SK-N-SH (cell line): ENCODE measurements around the gene GRM8. TPM values are rescaled to one million over a fixed set of nuclear protein-coding genes. Genes with fewer than 3 reads are reported as not detected.

Source experiments
- CTCF ChIA-PET: fragments of 300-600, 350-600 bp; formaldehyde crosslinking; extraction: SDS; loops from one replicate; lab custom pipeline; 2021; lab: Yijun Ruan, JAX
- POLR2A ChIA-PET: fragments of 350-600 bp; sonication (Branson Sonifier 250); formaldehyde crosslinking; extraction: SDS; loops from one replicate; lab custom pipeline; 2020; ENCODE audit warnings: antibody characterized with exemption, inconsistent platforms; lab: Yijun Ruan, JAX
- DNase-seq: peaks from one replicate; pipeline ENCODE4 v3.0.0; 2012
- H2AFZ ChIP-seq: fragments of 200-600 bp; sonication (generic); 2 replicates; pipeline ENCODE4 v1.8.1; 2016; ENCODE audit warnings: antibody characterized with exemption, mild to moderate bottlenecking, low read depth
- H3F3A ChIP-seq: fragments of 200-600 bp; sonication (generic); replicated peaks from 2 replicates; pipeline ENCODE3; 2016; ENCODE audit warnings: antibody characterized with exemption, mild to moderate bottlenecking; ENCODE audit not compliant: insufficient read depth
- H3K27ac ChIP-seq, 2 experiments: fragments of 200-500 bp in 1 of 2; fragments of 200-600 bp in 1 of 2; sonication (Bioruptor generic) in 1 of 2; sonication (generic), shearing (Covaris generic) in 1 of 2; 2 replicates each; pipeline versions ENCODE4 v1.5.1 to v1.6.1; 2014 to 2016; ENCODE audit warnings: low read depth in 2 of 2, inconsistent platforms in 1 of 2, low read length in 1 of 2, mild to moderate bottlenecking in 1 of 2, mixed read lengths in 1 of 2
- H3K27me3 ChIP-seq: fragments of 200-600 bp; sonication (generic), shearing (Covaris generic); 2 replicates; pipeline ENCODE4 v1.6.1; 2016; ENCODE audit warnings: mixed run types; ENCODE audit not compliant: insufficient read depth
- H3K36me3 ChIP-seq, 2 experiments: fragments of 200-500 bp in 1 of 2; fragments of 200-600 bp in 1 of 2; sonication (Bioruptor generic) in 1 of 2; sonication (generic) in 1 of 2; replicated peaks in 1 of 2; 2 replicates each; pipeline versions ENCODE3 to v1.5.1; 2014 to 2016; ENCODE audit warnings: low read length in 1 of 2, mild to moderate bottlenecking in 1 of 2; ENCODE audit not compliant: insufficient read depth in 2 of 2, control insufficient read depth in 1 of 2
- H3K4me1 ChIP-seq, 2 experiments: fragments of 200-500 bp in 1 of 2; fragments of 200-600 bp in 1 of 2; sonication (Bioruptor generic) in 1 of 2; sonication (generic), shearing (Covaris generic) in 1 of 2; 2 replicates each; pipeline versions ENCODE4 v1.5.1 to v1.6.1; 2014 to 2016; ENCODE audit warnings: low read depth in 1 of 2, low read length in 1 of 2, mixed run types in 1 of 2; ENCODE audit not compliant: insufficient read depth in 2 of 2, control insufficient read depth in 1 of 2
- H3K4me2 ChIP-seq: fragments of 200-600 bp; sonication (generic), shearing (Covaris generic); 2 replicates; pipeline ENCODE4 v1.6.1; 2017; ENCODE audit warnings: mixed run types
- H3K4me3 ChIP-seq, 2 experiments: fragments of 200-500 bp in 1 of 2; fragments of 200-600 bp in 1 of 2; sonication (Bioruptor generic) in 1 of 2; sonication (generic), shearing (Covaris generic) in 1 of 2; 2 replicates each; pipeline versions ENCODE4 v1.5.1 to v1.8.1; 2014 to 2016; ENCODE audit warnings: low read depth in 2 of 2, inconsistent platforms in 1 of 2, low read length in 1 of 2, mild to moderate bottlenecking in 1 of 2, mixed read lengths in 1 of 2, moderate library complexity in 1 of 2
- H3K79me2 ChIP-seq: fragments of 200-600 bp; sonication (generic); 2 replicates; pipeline ENCODE4 v1.8.1; 2017; ENCODE audit warnings: mild to moderate bottlenecking; ENCODE audit not compliant: insufficient read depth
- H3K9ac ChIP-seq: fragments of 200-600 bp; sonication (generic); 2 replicates; pipeline ENCODE4 v1.6.1; 2017; ENCODE audit warnings: mixed run types
- H3K9me2 ChIP-seq: fragments of 200-600 bp; sonication (generic); 2 replicates; pipeline ENCODE4 v1.6.1; 2017; ENCODE audit warnings: mixed run types
- H3K9me3 ChIP-seq: fragments of 200-600 bp; sonication (generic); 2 replicates; pipeline ENCODE4 v1.6.1; 2017; ENCODE audit warnings: mixed run types, mild to moderate bottlenecking, moderate library complexity
- H4K20me1 ChIP-seq: fragments of 200-600 bp; sonication (generic); 2 replicates; pipeline ENCODE4 v1.6.1; 2017; ENCODE audit warnings: mild to moderate bottlenecking, mixed run types; ENCODE audit not compliant: insufficient read depth
- CTCF ChIP-seq: fragments of 200-600 bp; sonication (generic); IDR thresholded peaks from 2 replicates; pipeline ENCODE4 v1.6.1; 2017; ENCODE audit warnings: antibody characterized with exemption, mild to moderate bottlenecking, moderate library complexity
- ELF1 ChIP-seq: IDR thresholded peaks from 2 replicates; pipeline ENCODE4 v1.4.0; 2012
- EP300 ChIP-seq, 2 experiments: IDR thresholded peaks; 2 replicates each; pipeline versions ENCODE4 v1.4.0 to v1.6.1; 2012; ENCODE audit warnings: borderline replicate concordance in 1 of 2, low read depth in 1 of 2, low read length in 1 of 2
- EZH2phosphoT487 ChIP-seq: fragments of 200-600 bp; sonication (generic); IDR thresholded peaks from 2 replicates; pipeline ENCODE4 v1.6.1; 2017; ENCODE audit warnings: low read depth, mixed run types, mild to moderate bottlenecking, antibody characterized with exemption, moderate library complexity, borderline replicate concordance
- FOSL2 ChIP-seq: IDR thresholded peaks from 2 replicates; pipeline ENCODE4 v1.4.0; 2012; ENCODE audit warnings: low read depth, mild to moderate bottlenecking, moderate library complexity, borderline replicate concordance
- FOXM1 ChIP-seq: IDR thresholded peaks from 2 replicates; pipeline ENCODE4 v1.4.0; 2012; ENCODE audit warnings: low read depth, mild to moderate bottlenecking
- JUND ChIP-seq: IDR thresholded peaks from 2 replicates; pipeline ENCODE4 v1.4.0; 2012
- MXI1 ChIP-seq: IDR thresholded peaks from 2 replicates; pipeline ENCODE4 v1.6.1; 2012; ENCODE audit warnings: mild to moderate bottlenecking, low read depth, low read length, improper control_type of control experiment
- NFIC ChIP-seq: IDR thresholded peaks from 2 replicates; pipeline ENCODE4 v1.4.0; 2012; ENCODE audit warnings: borderline replicate concordance
- SIN3A ChIP-seq: IDR thresholded peaks from 2 replicates; pipeline ENCODE4 v1.6.1; 2012; ENCODE audit warnings: low read depth, mild to moderate bottlenecking, low read length, moderate library complexity, borderline replicate concordance
- SMC3 ChIP-seq: IDR thresholded peaks from 2 replicates; pipeline ENCODE4 v1.6.1; 2012; ENCODE audit warnings: low read depth, low read length, improper control_type of control experiment
- TAF1 ChIP-seq: IDR thresholded peaks from 2 replicates; pipeline ENCODE4 v1.6.1; 2012; ENCODE audit warnings: low read depth, mild to moderate bottlenecking, low read length, moderate library complexity, borderline replicate concordance
- TEAD4 ChIP-seq: IDR thresholded peaks from 2 replicates; pipeline ENCODE4 v1.4.0; 2012; ENCODE audit warnings: mild to moderate bottlenecking, borderline replicate concordance; ENCODE audit not compliant: insufficient read depth
- WGBS: methylation state at CpG from one replicate; pipeline ENCODE4 v1.1.6; 2017; ENCODE audit warnings: low lambda C conversion rate; 5-methylcytosine and 5-hydroxymethylcytosine counted together
- polyA plus RNA-seq, 3 experiments: library from polyadenylated mRNA; depleted of rRNA; stranded (reverse); fragments of >200 nt; gene quantifications; 2 replicates each; pipeline ENCODE4 v1.2.3, GENCODE V29; 2012
- TF ChIP-seq, protein P1 (sequence below): IDR thresholded peaks from 2 replicates; pipeline ENCODE4 v1.4.0; 2012; ENCODE audit warnings: low read depth, borderline replicate concordance
- TF ChIP-seq, protein P2 (sequence below): fragments of 150-350 bp; IDR thresholded peaks from 2 replicates; pipeline ENCODE4 v1.6.1; 2017; ENCODE audit warnings: antibody characterized with exemption, low read length, low read depth, borderline replicate concordance
- TF ChIP-seq, protein P3 (sequence below): IDR thresholded peaks from 2 replicates; pipeline ENCODE4 v1.4.0; 2012; ENCODE audit warnings: low read depth, borderline replicate concordance

GRM8 gene
- polyA plus RNA-seq, 1 of the 3 experiments (the other 2 are of a cell fraction) = 0.10 TPM

DNA sequence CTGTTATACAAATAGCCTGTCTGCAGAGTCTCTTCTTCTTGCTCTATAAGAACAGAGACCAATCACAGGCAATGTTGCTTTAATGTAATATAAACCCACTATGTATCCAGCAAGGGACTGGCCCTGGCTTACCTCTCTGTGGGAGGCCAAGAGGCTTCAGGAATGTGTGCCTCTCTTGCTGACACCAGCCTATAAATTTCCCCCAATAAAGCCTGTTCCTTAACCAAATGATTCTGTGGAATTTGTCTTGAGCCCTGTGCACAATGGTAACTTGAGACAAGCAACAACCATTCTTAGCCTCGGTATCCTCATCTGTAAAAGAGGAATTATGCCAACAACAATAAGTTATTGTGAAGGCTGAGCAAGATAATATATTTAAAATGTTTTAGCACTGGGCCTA lies 563.7 kb downstream of the GRM8 start (continued):
- TF ChIP-seq, protein P1, sequence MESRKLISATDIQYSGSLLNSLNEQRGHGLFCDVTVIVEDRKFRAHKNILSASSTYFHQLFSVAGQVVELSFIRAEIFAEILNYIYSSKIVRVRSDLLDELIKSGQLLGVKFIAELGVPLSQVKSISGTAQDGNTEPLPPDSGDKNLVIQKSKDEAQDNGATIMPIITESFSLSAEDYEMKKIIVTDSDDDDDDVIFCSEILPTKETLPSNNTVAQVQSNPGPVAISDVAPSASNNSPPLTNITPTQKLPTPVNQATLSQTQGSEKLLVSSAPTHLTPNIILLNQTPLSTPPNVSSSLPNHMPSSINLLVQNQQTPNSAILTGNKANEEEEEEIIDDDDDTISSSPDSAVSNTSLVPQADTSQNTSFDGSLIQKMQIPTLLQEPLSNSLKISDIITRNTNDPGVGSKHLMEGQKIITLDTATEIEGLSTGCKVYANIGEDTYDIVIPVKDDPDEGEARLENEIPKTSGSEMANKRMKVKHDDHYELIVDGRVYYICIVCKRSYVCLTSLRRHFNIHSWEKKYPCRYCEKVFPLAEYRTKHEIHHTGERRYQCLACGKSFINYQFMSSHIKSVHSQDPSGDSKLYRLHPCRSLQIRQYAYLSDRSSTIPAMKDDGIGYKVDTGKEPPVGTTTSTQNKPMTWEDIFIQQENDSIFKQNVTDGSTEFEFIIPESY = no peak
- TF ChIP-seq, protein P2, sequence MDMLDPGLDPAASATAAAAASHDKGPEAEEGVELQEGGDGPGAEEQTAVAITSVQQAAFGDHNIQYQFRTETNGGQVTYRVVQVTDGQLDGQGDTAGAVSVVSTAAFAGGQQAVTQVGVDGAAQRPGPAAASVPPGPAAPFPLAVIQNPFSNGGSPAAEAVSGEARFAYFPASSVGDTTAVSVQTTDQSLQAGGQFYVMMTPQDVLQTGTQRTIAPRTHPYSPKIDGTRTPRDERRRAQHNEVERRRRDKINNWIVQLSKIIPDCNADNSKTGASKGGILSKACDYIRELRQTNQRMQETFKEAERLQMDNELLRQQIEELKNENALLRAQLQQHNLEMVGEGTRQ = no peak
- TF ChIP-seq NFIC = no peak
- peak in 1 of 2 experiments; percentile 65; a peak in 1 of 4 replicates for TF ChIP-seq EP300 (IDR thresholded peaks at IDR 0.05; ENCODE audit: borderline replicate concordance in 1 of 2, low read depth in 1 of 2, low read length in 1 of 2)
- TF ChIP-seq TEAD4 = no peak
- TF ChIP-seq EZH2phosphoT487 = no peak
- TF ChIP-seq SMC3 = no peak

DNA sequence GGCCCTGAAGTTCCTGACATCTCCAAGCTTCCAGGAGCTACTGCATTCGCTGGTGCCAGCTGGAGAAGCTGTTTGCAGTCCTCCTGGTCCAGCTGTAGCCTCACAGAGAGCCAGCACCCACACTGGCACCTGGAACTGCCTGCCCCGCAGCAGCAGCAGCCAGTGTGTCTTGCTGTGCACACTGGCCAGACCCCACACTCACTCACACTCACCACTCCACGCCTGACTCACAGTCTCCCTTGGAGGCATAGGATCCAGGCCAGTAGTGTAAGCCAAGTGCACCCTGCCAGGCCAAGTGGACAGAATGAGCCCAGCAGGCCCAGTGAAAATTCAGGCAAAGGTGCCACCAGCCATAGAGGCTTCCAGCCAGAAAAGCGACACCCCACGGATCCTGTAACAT lies 566.3 kb downstream of the GRM8 start:
- Histone ChIP-seq H3K79me2 (no peaks in the 10 kb centered on the region), H3K27ac (no peak overlapping the region), H3K4me3 (no peak overlapping the region), H3K4me2 (no peak overlapping the region), H3F3A (no peaks in the 10 kb centered on the region), H3K36me3 (no peaks in the 10 kb centered on the region), H3K9me2 (no peaks in the 10 kb centered on the region), H3K27me3 (no peaks in the 10 kb centered on the region), H3K9me3 (no peaks in the 10 kb centered on the region), H3K9ac (no peak overlapping the region), H3K4me1 (no peaks in the 10 kb centered on the region; a peak in 3 of 4 replicates), H4K20me1 (no peaks in the 10 kb centered on the region), H2AFZ (no peak overlapping the region)
- 56% methylated on average over 5 of the region's 5 CpGs for WGBS
- DNase-seq = no peak
- POLR2A ChIA-PET = no interaction called here
- CTCF ChIA-PET = interaction anchor here (0.8 to 1.1 kb wide), 2 partner anchors 15 to 117 kb away, joined by 3 read pairs; no protein-coding TSS in a partner anchor
- TF ChIP-seq JUND (no peak), CTCF (no peak), TEAD4 (no peak), MXI1 (no peak), SIN3A (no peak), ELF1 (no peak), NFIC (no peak), FOXM1 (no peak), TAF1 (no peak), FOSL2 (no peak)
- TF ChIP-seq, protein P1 = no peak
- TF ChIP-seq, protein P3, sequence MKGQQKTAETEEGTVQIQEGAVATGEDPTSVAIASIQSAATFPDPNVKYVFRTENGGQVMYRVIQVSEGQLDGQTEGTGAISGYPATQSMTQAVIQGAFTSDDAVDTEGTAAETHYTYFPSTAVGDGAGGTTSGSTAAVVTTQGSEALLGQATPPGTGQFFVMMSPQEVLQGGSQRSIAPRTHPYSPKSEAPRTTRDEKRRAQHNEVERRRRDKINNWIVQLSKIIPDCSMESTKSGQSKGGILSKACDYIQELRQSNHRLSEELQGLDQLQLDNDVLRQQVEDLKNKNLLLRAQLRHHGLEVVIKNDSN = no peak
